NCI-H526 (cell line): ENCODE results near the gene DYSF.

Experiments
- DNase-seq, 2 experiments: peaks; one replicate each; lab custom pipeline; 2025; lab: John Stamatoyannopoulos, UW

Gene DYSF

GRCh38 chr2:71554028-71554705 lies 100.8 kb downstream of the DYSF start:
- no peak for DNase-seq

GRCh38 chr2:71554706-71555056 lies 101.3 kb downstream of the DYSF start:
- DNase-seq, result no peak

GRCh38 chr2:71555798-71556454 lies 102.6 kb downstream of the DYSF start:
- DNase-seq, result peak in 1 of 2 experiments; percentile 61

- DNase-seq, result peak; percentile 15 to 68
Measured at GRCh38 chr2:71556692-71557250, 103.4 kb downstream of the DYSF start.

- DNase-seq, result no peak
Measured at GRCh38 chr2:71557321-71557720, 104.0 kb downstream of the DYSF start.

GRCh38 chr2:71558300-71559051 lies 105.1 kb downstream of the DYSF start:
- no peak for DNase-seq

- no peak for DNase-seq
Measured at GRCh38 chr2:71559080-71559827, 105.9 kb downstream of the DYSF start.

GRCh38 chr2:71559828-71560637 lies 106.7 kb downstream of the DYSF start:
- no peak for DNase-seq

- no peak for DNase-seq
Measured at GRCh38 chr2:71560638-71561011, 107.3 kb downstream of the DYSF start.

GRCh38 chr2:71561441-71562267 lies 108.3 kb downstream of the DYSF start:
- no peak for DNase-seq

- DNase-seq, result no peak
Measured at GRCh38 chr2:71562518-71562917, 109.2 kb downstream of the DYSF start.

- no peak for DNase-seq
Measured at GRCh38 chr2:71563872-71564271, 110.5 kb downstream of the DYSF start.

- no peak for DNase-seq
Measured at GRCh38 chr2:71564361-71564760, 111.0 kb downstream of the DYSF start.

GRCh38 chr2:71564790-71565189 lies 111.4 kb downstream of the DYSF start:
- no peak for DNase-seq

GRCh38 chr2:71566372-71566771 lies 113.0 kb downstream of the DYSF start:
- no peak for DNase-seq

- DNase-seq, result no peak
Measured at GRCh38 chr2:71567625-71568024, 114.3 kb downstream of the DYSF start.

- no peak for DNase-seq
Measured at GRCh38 chr2:71568103-71568502, 114.7 kb downstream of the DYSF start.

- no peak for DNase-seq
Measured at GRCh38 chr2:71570511-71570910, 117.2 kb downstream of the DYSF start.

GRCh38 chr2:71570951-71571460 lies 117.6 kb downstream of the DYSF start:
- DNase-seq, result no peak

GRCh38 chr2:71571945-71572344 lies 118.6 kb downstream of the DYSF start:
- no peak for DNase-seq
